ENCODE data around the gene ADGRD1.

ADGRD1 gene

GRCh38 chr12:131007031-131007739, 53.5 kb downstream of the ADGRD1 start:
- no peak for DNase-seq (ENCODE audit: low spot score)

- no peak for DNase-seq (ENCODE audit: low spot score)
Observed at GRCh38 chr12:131007740-131008117, 54.0 kb downstream of the ADGRD1 start.

- no peak for DNase-seq (ENCODE audit: low spot score)
Observed at GRCh38 chr12:131008131-131008912, 54.6 kb downstream of the ADGRD1 start.

- DNase-seq (ENCODE audit: low spot score) = no peak
Observed at GRCh38 chr12:131008913-131009270, 55.2 kb downstream of the ADGRD1 start.

GRCh38 chr12:131009595-131010395, 56.1 kb downstream of the ADGRD1 start:
- no peak for DNase-seq (ENCODE audit: low spot score)

GRCh38 chr12:131010396-131011131, 56.9 kb downstream of the ADGRD1 start:
- DNase-seq (ENCODE audit: low spot score) = no peak

GRCh38 chr12:131011165-131012079, 57.7 kb downstream of the ADGRD1 start:
- DNase-seq (ENCODE audit: low spot score) = no peak

GRCh38 chr12:131012279-131013069, 58.8 kb downstream of the ADGRD1 start:
- peak; percentile 82 for DNase-seq (ENCODE audit: low spot score)

GRCh38 chr12:131013118-131013517, 59.4 kb downstream of the ADGRD1 start:
- DNase-seq (ENCODE audit: low spot score) = no peak

- no peak for DNase-seq (ENCODE audit: low spot score)
Observed at GRCh38 chr12:131014343-131014742, 60.6 kb downstream of the ADGRD1 start.

- no peak for DNase-seq (ENCODE audit: low spot score)
Observed at GRCh38 chr12:131015581-131016337, 62.1 kb downstream of the ADGRD1 start.

- no peak for DNase-seq (ENCODE audit: low spot score)
Observed at GRCh38 chr12:131017477-131017991, 63.8 kb downstream of the ADGRD1 start.

- DNase-seq (ENCODE audit: low spot score) = no peak
Observed at GRCh38 chr12:131018019-131018620, 64.4 kb downstream of the ADGRD1 start.

- no peak for DNase-seq (ENCODE audit: low spot score)
Observed at GRCh38 chr12:131018808-131019397, 65.2 kb downstream of the ADGRD1 start.

GRCh38 chr12:131020326-131021153, 66.8 kb downstream of the ADGRD1 start:
- no peak for DNase-seq (ENCODE audit: low spot score)

GRCh38 chr12:131021154-131021541, 67.4 kb downstream of the ADGRD1 start:
- DNase-seq (ENCODE audit: low spot score) = no peak

- DNase-seq (ENCODE audit: low spot score) = no peak
Observed at GRCh38 chr12:131024026-131024425, 70.3 kb downstream of the ADGRD1 start.

Measured in HuH-7 (cell line).